Sigmoid colon (tissue), 7 donors: ENCODE results near the gene MED13L. TPM values are rescaled to one million over a fixed set of nuclear protein-coding genes. Genes with fewer than 3 reads are reported as not detected.

Experiments used
- DNase-seq: peaks from one replicate; pipeline ENCODE4 v3.0.0-alpha.2; 2019
- H3K27ac ChIP-seq, 4 donors: fragments of 200-600 bp; sonication (generic); one replicate each; pipeline ENCODE4 v1.5.1; 2016 to 2019; ENCODE audit warnings: mild to moderate bottlenecking in 1 of 4
- H3K27me3 ChIP-seq, 3 donors: fragments of 200-600 bp; sonication (generic); one replicate each; pipeline ENCODE4 v1.5.1; 2019; ENCODE audit warnings: mild to moderate bottlenecking in 1 of 3
- H3K36me3 ChIP-seq, 4 donors: fragments of 200-600 bp; sonication (generic); one replicate each; pipeline ENCODE4 v1.5.1; 2016 to 2019
- H3K4me1 ChIP-seq, 4 donors: fragments of 200-600 bp; sonication (generic); one replicate each; pipeline ENCODE4 v1.5.1; 2017 to 2019
- H3K4me3 ChIP-seq, 4 donors: fragments of 200-600 bp; sonication (generic); one replicate each; pipeline ENCODE4 v1.5.1; 2017 to 2019; ENCODE audit warnings: mild to moderate bottlenecking in 2 of 4, moderate library complexity in 1 of 4
- H3K9me3 ChIP-seq, 4 donors: fragments of 200-600 bp in 3 of 4; sonication (generic) in 3 of 4; one replicate each; pipeline versions ENCODE4 v1.5.1 to v1.6.1; 2013 to 2019
- EP300 ChIP-seq, 4 donors: sonication (generic); formaldehyde crosslinking; IDR thresholded peaks; one replicate each; pipeline ENCODE4 v1.6.1; 2017; ENCODE audit warnings: antibody characterized with exemption in 4 of 4
- POLR2A ChIP-seq, 2 donors: fragments of 450-650 bp; IDR thresholded peaks; one replicate each; pipeline ENCODE4 v1.6.1; 2016; ENCODE audit warnings: antibody characterized with exemption in 2 of 2, mild to moderate bottlenecking in 2 of 2, moderate library complexity in 2 of 2
- POLR2AphosphoS5 ChIP-seq, 4 donors: sonication (generic); formaldehyde crosslinking; IDR thresholded peaks; one replicate each; pipeline ENCODE4 v1.6.1; 2017; ENCODE audit warnings: antibody characterized with exemption in 4 of 4
- WGBS, 2 donors: extraction: QIAGEN DNeasy Blood & Tissue Kit; methylation state at CpG; one replicate each; pipeline ENCODE4 v1.1.7; 2013; 5-methylcytosine and 5-hydroxymethylcytosine counted together
- intact Hi-C: fragments of 100-400 bp; cut with DNase I; formaldehyde crosslinking; loops from one replicate; pipeline ENCODE4 v1.15.1; 2023
- polyA plus RNA-seq, 3 donors: library from polyadenylated mRNA; stranded (reverse); fragments of 200-250 nt; gene quantifications; one replicate each; pipeline ENCODE4 v1.2.3, GENCODE V29; 2013
- total RNA-seq, 4 donors: library from RNA; depleted of rRNA; stranded (reverse); fragments of >200 nt; gene quantifications; one replicate each; pipeline ENCODE4 v1.1.0, GENCODE V29; 2016
- TF ChIP-seq, protein P1 (sequence below), 4 experiments: fragments of 450-650 bp in 3 of 4; fragments of 200-600 bp in 1 of 4; IDR thresholded peaks; one replicate each; pipeline ENCODE4 v1.5.1; 2016 to 2019; ENCODE audit warnings: antibody characterized with exemption in 4 of 4, mild to moderate bottlenecking in 3 of 4, moderate library complexity in 2 of 4
- donor health status: healthy with polysubstance abuse.
- donor health status: Bipolar disorder and iron deficiency.
- donor health status: healthy.

MED13L gene
- total and polyA plus RNA-seq, 7 donors, result 12.5 to 246 (median 151) TPM

DNA sequence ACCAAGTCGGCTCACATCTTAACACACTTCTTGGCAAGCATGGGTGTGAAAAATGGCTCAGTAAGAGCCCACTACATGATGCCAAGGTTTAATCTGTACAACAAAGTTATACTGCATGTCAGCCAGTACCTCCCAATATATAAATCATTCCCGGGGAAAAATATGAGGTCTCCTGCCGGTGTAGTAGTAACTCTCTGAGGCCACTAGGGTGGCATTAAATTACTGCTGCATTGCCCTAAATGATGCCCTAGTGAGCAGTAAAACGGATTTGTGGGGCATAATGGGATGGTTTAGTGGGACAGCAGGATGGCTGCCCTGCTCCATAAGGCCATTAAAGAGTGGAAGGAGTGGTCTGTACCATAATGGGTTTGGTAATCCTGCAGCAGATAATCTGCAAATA lies 267.7 kb downstream of the MED13L start:
- intact Hi-C loops, result no loop called here
- no peak overlapping the region for H3K27ac ChIP-seq
- peaks cover 0 to 10% (median 4%) of the 10 kb centered on the region in 4 donors for H3K4me1 ChIP-seq
- 78 to 88% methylated on average over 4 of the region's 4 CpGs for WGBS, 2 donors
- H3K9me3 ChIP-seq, result no peaks in the 10 kb centered on the region
- peaks cover 8 to 83% (median 28%) of the 10 kb centered on the region in 4 donors for H3K36me3 ChIP-seq
- no peak for DNase-seq
- H3K4me3 ChIP-seq, result no peak overlapping the region
- TF ChIP-seq, protein P1, sequence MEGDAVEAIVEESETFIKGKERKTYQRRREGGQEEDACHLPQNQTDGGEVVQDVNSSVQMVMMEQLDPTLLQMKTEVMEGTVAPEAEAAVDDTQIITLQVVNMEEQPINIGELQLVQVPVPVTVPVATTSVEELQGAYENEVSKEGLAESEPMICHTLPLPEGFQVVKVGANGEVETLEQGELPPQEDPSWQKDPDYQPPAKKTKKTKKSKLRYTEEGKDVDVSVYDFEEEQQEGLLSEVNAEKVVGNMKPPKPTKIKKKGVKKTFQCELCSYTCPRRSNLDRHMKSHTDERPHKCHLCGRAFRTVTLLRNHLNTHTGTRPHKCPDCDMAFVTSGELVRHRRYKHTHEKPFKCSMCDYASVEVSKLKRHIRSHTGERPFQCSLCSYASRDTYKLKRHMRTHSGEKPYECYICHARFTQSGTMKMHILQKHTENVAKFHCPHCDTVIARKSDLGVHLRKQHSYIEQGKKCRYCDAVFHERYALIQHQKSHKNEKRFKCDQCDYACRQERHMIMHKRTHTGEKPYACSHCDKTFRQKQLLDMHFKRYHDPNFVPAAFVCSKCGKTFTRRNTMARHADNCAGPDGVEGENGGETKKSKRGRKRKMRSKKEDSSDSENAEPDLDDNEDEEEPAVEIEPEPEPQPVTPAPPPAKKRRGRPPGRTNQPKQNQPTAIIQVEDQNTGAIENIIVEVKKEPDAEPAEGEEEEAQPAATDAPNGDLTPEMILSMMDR (IDR thresholded peaks at IDR 0.05), result peak in 1 of 4 experiments; percentile 32
- no peak for TF ChIP-seq POLR2AphosphoS5 (IDR thresholded peaks at IDR 0.05)
- no peaks in the 10 kb centered on the region for H3K27me3 ChIP-seq

DNA sequence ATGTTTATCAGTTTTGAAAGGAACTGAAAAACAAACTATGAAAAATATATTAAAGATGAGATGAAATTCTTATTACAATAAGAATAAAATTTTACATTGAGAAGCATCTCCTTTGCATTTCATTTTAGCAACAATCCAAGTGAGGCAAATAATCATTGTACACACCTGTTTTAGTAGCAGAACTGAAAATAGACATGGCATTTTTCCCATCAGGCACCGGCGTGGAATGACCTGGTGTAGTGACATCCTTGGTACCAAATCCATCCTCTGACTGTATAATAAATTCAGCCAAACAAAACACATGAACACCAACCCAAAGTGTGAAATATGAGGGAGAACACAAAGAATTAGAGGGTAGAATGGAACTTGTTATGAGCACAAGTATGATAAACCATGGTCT lies 271.4 kb downstream of the MED13L start:
- Histone ChIP-seq H3K27ac (no peak overlapping the region), H3K27me3 (no peaks in the 10 kb centered on the region), H3K36me3 (peaks cover 8 to 68% (median 20%) of the 10 kb centered on the region in 4 donors), H3K4me3 (no peak overlapping the region), H3K4me1 (peaks cover 0 to 10% (median 4%) of the 10 kb centered on the region in 4 donors), H3K9me3 (no peaks in the 10 kb centered on the region)
- TF ChIP-seq, protein P1 (IDR thresholded peaks at IDR 0.05), result no peak
- no peak for DNase-seq
- 95 to 97% methylated on average over 2 of the region's 2 CpGs for WGBS, 2 donors
- intact Hi-C loops, result no loop called here

DNA sequence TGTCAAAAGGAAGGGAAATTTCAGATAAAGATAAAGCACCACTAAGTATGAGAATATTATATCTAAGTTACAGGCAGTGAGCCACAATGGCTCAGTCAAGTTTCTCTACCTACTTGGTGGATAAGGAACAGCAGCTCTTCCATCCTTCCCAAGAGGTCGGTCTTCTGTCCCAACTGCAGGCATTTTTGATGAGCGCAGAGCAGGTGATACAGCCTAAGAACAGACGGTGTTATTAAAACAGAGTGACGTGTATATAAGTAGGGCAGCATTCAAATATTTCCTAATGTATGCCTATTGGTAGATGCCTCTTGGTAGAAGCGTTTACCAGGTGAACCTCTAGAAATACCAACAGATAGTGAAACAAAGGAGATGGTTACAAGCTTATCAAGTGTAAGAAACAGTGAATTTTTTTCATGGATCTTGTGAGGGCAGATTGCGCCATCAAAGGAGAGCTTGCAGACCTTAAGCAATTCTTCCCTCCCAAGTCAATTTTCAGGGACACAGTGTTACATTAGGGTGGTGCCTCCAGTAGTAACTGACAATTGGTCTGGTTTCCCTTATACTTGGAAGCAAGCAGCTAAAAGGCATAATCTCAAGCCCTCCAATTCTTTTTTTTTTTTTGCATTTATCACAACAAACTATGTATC lies 274.5 kb downstream of the MED13L start:
- TF ChIP-seq, protein P1 (IDR thresholded peaks at IDR 0.05), result no peak
- TF ChIP-seq POLR2A (IDR thresholded peaks at IDR 0.05), result no peak
- no peak for TF ChIP-seq POLR2AphosphoS5 (IDR thresholded peaks at IDR 0.05)
- no peak for TF ChIP-seq EP300 (IDR thresholded peaks at IDR 0.05)
- Histone ChIP-seq H3K36me3 (peaks cover 0 to 54% (median 11%) of the 10 kb centered on the region in 4 donors), H3K27ac (no peak overlapping the region), H3K4me1 (peaks cover 0 to 23% (median 18%) of the 10 kb centered on the region in 4 donors), H3K9me3 (no peaks in the 10 kb centered on the region), H3K27me3 (no peaks in the 10 kb centered on the region), H3K4me3 (no peak overlapping the region)
- 94 to 97% methylated on average over 6 of the region's 6 CpGs for WGBS, 2 donors
- no peak for DNase-seq
- intact Hi-C loops, result no loop called here

DNA sequence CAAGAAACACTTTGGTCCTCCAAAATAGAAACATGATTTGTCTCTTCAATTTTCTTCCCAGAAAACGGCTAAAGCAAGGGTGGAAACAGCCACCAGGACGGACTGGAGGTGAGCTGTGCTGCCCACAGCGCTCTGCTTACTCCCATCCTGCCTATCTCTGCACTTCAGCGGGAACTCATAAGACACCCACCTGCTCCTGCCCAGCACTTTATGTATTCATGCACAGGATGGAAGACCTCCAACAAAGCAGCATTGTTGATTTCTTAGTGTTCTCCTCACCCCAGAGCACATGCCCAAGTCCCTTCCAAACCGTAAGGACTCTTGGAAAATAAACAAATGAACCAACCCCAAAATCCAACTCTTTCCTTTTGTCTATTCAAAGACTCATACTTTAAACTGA lies 277.2 kb downstream of the MED13L start:
- no peaks in the 10 kb centered on the region for H3K27me3 ChIP-seq
- DNase-seq, result no peak
- no peaks in the 10 kb centered on the region for H3K9me3 ChIP-seq
- H3K4me3 ChIP-seq, result no peak overlapping the region
- peaks cover 0 to 49% (median 13%) of the 10 kb centered on the region in 4 donors for H3K36me3 ChIP-seq
- TF ChIP-seq POLR2A (IDR thresholded peaks at IDR 0.05) (no peak), EP300 (IDR thresholded peaks at IDR 0.05) (no peak), POLR2AphosphoS5 (IDR thresholded peaks at IDR 0.05) (no peak)
- TF ChIP-seq, protein P1 (IDR thresholded peaks at IDR 0.05), result no peak
- 78 to 88% methylated on average over 5 of the region's 5 CpGs for WGBS, 2 donors
- no peak overlapping the region for H3K27ac ChIP-seq
- intact Hi-C loops, result no loop called here
- H3K4me1 ChIP-seq, result peaks cover 0 to 23% (median 18%) of the 10 kb centered on the region in 4 donors

DNA sequence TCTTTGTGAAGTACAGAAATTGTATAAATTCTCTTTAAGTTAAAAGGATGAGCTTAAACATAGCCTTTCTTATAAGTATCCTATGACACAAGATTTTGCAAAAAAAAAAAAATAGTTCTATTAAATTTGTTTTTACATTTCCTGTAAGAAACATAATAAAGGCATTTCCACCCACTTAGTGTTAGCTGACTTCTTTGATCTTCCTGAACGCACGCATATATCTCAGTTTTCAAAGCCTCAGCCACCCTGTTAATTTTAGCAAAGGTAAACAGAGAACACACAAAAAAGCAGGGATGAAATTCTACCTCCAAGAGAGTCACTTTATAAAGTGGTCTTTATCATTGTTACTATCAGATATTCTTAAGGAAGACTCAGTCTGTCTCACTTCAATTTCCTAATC lies 277.9 kb downstream of the MED13L start:
- Histone ChIP-seq H3K4me1 (peaks cover 0 to 23% (median 16%) of the 10 kb centered on the region in 4 donors), H3K9me3 (no peaks in the 10 kb centered on the region), H3K36me3 (peaks cover 0 to 53% (median 16%) of the 10 kb centered on the region in 4 donors), H3K27me3 (no peaks in the 10 kb centered on the region), H3K27ac (peak overlapping the region in 1 of 4 donors; percentile 59), H3K4me3 (no peak overlapping the region)
- TF ChIP-seq POLR2A (IDR thresholded peaks at IDR 0.05) (no peak), POLR2AphosphoS5 (IDR thresholded peaks at IDR 0.05) (no peak), EP300 (IDR thresholded peaks at IDR 0.05) (no peak)
- TF ChIP-seq, protein P1 (IDR thresholded peaks at IDR 0.05), result no peak
- intact Hi-C loops, result loop anchor here (5.0 kb wide), 4 partner anchors 238 to 708 kb away; no protein-coding TSS in a partner anchor
- 24 to 43% methylated on average over 2 of the region's 2 CpGs for WGBS, 2 donors
- no peak for DNase-seq
